AG04449 (cell line): Measurements from ENCODE around the gene IMMP2L.

Source experiments
- CTCF ChIA-PET: fragments of 350-600 bp; formaldehyde crosslinking; extraction: SDS; loops from one replicate; lab custom pipeline; 2021; ENCODE audit warnings: antibody characterized with exemption; lab: Yijun Ruan, JAX
- POLR2A ChIA-PET: fragments of 400-600, 350-600 bp; formaldehyde crosslinking; extraction: SDS; loops from one replicate; lab custom pipeline; 2020; ENCODE audit warnings: antibody characterized with exemption, inconsistent platforms; lab: Yijun Ruan, JAX
- DNase-seq: peaks from one replicate; pipeline ENCODE4 v3.0.0-alpha.2; 2010; ENCODE audit warnings: low read depth, low spot score
- H3K4me3 ChIP-seq: 2 replicates; pipeline ENCODE4 v1.5.1; 2011; ENCODE audit warnings: low read depth, mild to moderate bottlenecking, control low read depth, low read length
- CTCF ChIP-seq: IDR thresholded peaks from one replicate; pipeline ENCODE4 v1.5.1; 2011; ENCODE audit warnings: mild to moderate bottlenecking, moderate library complexity, low read length, control low read depth, inconsistent platforms; ENCODE audit not compliant: insufficient read depth; ENCODE audit errors: missing control alignments

The IMMP2L gene

GRCh38 chr7:110718503-110719205, 843.6 kb downstream of the IMMP2L start:
- no peak for DNase-seq
- no peak overlapping the region for H3K4me3 ChIP-seq
- TF ChIP-seq CTCF: no peak
- POLR2A ChIA-PET: no interaction called here
- CTCF ChIA-PET: no interaction called here

- no peak for DNase-seq
- POLR2A ChIA-PET: no interaction called here
- no peak for TF ChIP-seq CTCF
- CTCF ChIA-PET: no interaction called here
- no peak overlapping the region for H3K4me3 ChIP-seq
Observed at GRCh38 chr7:110704225-110704624, 858.1 kb downstream of the IMMP2L start.

- ChIA-PET CTCF (no interaction called here), POLR2A (no interaction called here)
- DNase-seq: no peak
- no peak overlapping the region for H3K4me3 ChIP-seq
- TF ChIP-seq CTCF: no peak
Observed at GRCh38 chr7:110698576-110698975, 863.7 kb downstream of the IMMP2L start.

GRCh38 chr7:110693344-110693743, 868.9 kb downstream of the IMMP2L start:
- TF ChIP-seq CTCF: no peak
- ChIA-PET POLR2A (no interaction called here), CTCF (no interaction called here)

GRCh38 chr7:110688908-110689307, 873.4 kb downstream of the IMMP2L start:
- no peak for DNase-seq
- TF ChIP-seq CTCF: no peak
- POLR2A ChIA-PET: no interaction called here
- no peak overlapping the region for H3K4me3 ChIP-seq
- CTCF ChIA-PET: no interaction called here

More at GRCh38 chr7:110693344-110693743, 868.9 kb downstream of the IMMP2L start:
- no peak for DNase-seq
- no peak overlapping the region for H3K4me3 ChIP-seq

- no peak for DNase-seq
- ChIA-PET POLR2A (no interaction called here), CTCF (no interaction called here)
Observed at GRCh38 chr7:110685899-110686298, 876.4 kb downstream of the IMMP2L start.

More at GRCh38 chr7:110685899-110686298, 876.4 kb downstream of the IMMP2L start:
- no peak overlapping the region for H3K4me3 ChIP-seq
- TF ChIP-seq CTCF: no peak
